Epithelial cell of esophagus (primary cell): ENCODE results near the gene NDNF.

Experiments
- DNase-seq: peaks from one replicate; pipeline ENCODE4 v3.0.0; 2010; ENCODE audit warnings: low read depth
- H3K4me3 ChIP-seq: 2 replicates; pipeline ENCODE4 v1.5.1; 2011; ENCODE audit warnings: mild to moderate bottlenecking, low read length, control low read depth
- TF ChIP-seq, protein P1 (sequence below): IDR thresholded peaks from 2 replicates; pipeline ENCODE4 v1.5.1; 2011; ENCODE audit warnings: low read depth, mild to moderate bottlenecking, low read length, control low read depth, inconsistent platforms; ENCODE audit not compliant: insufficient read depth; ENCODE audit errors: missing control alignments

The NDNF gene

DNA sequence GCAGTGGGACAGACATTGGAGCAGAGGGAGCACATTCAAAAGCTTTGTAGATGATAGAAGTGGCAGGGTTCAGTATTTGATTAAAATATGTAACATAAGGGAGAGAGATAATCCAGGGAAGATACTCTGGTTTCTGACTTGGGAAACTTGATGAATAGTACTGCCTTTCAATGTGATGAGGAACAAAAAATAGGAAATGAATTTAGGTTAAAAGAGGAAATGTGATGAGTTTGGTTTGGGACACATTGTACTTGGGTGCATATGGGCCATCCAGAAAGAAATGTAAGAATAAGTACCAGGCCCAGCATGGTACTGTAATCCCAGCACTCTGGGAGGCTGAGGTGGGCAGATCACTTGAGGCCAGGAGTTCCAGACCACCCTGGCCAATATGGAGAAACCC is 20.9 kb upstream of the NDNF start:
- H3K4me3 ChIP-seq = no peak overlapping the region
- no peak for DNase-seq
- TF ChIP-seq, protein P1, sequence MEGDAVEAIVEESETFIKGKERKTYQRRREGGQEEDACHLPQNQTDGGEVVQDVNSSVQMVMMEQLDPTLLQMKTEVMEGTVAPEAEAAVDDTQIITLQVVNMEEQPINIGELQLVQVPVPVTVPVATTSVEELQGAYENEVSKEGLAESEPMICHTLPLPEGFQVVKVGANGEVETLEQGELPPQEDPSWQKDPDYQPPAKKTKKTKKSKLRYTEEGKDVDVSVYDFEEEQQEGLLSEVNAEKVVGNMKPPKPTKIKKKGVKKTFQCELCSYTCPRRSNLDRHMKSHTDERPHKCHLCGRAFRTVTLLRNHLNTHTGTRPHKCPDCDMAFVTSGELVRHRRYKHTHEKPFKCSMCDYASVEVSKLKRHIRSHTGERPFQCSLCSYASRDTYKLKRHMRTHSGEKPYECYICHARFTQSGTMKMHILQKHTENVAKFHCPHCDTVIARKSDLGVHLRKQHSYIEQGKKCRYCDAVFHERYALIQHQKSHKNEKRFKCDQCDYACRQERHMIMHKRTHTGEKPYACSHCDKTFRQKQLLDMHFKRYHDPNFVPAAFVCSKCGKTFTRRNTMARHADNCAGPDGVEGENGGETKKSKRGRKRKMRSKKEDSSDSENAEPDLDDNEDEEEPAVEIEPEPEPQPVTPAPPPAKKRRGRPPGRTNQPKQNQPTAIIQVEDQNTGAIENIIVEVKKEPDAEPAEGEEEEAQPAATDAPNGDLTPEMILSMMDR = no peak

DNA sequence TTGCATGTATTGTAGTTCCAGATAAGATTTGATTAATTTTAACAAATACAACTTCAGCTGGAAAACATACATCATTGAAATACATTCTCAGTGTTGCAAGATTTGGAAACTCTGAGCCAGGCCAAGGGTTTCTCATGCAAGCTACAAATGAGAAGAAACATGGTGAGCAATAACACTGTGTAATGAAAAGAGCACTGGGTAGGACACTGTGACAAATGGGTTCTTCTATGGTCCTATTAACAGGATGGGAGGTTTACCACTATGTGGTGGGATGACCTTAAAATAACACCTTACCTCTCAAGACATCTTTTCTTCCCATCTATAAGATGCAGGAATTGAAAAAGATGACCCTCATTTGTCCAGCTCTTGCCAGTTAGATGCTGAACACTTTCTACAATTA is 19.6 kb upstream of the NDNF start:
- TF ChIP-seq, protein P1 = no peak
- H3K4me3 ChIP-seq = no peak overlapping the region
- DNase-seq = no peak

DNA sequence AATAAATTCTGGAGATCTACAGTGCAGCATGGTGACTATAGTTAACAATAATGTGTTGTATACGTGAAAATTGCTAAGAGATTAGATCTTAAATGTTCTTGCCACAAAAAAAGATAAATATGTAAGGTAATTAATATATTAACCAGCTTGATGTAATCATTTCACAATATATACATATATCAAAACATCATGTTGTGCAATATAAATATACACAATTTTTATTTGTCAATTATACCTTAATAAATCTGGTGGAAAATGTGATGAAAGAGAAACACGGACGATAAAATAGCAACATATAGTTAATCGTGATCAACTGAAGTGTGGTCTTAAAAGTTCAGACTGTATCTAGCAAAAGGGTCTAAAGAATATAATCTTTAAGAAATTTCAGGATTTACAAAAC is 16.5 kb upstream of the NDNF start:
- no peak overlapping the region for H3K4me3 ChIP-seq
- TF ChIP-seq, protein P1 = no peak
- DNase-seq = no peak

DNA sequence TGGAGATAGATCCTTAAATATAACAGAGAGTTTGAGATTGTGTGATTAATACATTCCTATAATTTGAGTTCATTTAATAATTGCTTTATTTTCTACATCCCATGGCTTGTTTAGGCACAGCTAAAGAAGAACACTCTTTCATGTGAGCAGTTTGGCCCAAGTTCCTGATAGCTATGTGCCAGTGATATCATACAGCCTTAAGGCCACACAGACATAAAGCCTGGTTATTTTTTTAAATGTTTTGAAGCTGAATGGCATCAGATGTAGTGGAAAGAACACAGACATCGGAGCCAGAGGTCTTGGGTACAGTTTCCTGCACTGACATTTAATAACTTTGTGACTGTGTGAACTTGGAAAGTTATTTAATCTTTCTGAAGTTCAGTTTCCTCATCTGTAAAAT is 7.0 kb upstream of the NDNF start:
- TF ChIP-seq, protein P1 = no peak

DNA sequence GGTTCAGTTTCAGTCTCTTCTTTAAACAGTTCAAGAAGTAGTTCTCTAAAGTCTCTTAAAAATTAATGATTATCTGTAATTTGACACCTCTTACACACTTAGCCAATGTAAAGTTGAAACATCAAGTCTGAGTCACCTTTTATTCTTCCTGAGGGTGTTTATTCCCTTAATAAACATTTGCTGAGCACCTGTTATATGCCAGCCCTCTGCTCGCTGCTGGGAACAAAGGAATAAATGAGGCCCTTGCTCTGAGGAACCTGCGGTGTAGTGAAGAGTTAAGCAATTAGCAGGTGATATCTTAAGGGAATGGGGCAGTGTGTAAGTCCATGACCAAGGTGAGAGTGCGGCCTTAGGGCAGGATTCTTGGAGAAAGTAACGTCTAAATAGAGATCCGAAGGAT is 5.2 kb upstream of the NDNF start:
- DNase-seq = peak; percentile 11
- no peak overlapping the region for H3K4me3 ChIP-seq
- TF ChIP-seq, protein P1 = no peak

More for the DNA sequence above, 7.0 kb upstream of the NDNF start:
- H3K4me3 ChIP-seq = no peak overlapping the region
- DNase-seq = no peak

DNA sequence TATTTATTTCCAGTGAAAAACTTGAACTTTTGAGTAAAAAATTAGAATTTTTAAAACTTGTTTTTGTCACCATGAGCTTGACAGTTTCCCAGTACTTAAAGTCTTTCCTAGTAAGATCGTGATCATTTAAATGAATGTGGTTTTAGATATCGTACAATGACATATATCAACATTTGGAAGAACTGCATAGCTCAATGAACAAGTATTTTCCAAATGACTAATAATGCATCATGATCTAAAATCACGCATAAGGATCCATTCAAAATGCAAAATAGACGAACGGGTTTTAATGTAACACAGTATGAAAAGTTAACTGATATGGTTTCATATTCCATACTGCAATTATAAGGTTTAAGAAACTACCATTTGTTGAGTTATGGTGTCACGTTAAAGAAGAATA is 4.1 kb upstream of the NDNF start:
- no peak for DNase-seq
- no peak overlapping the region for H3K4me3 ChIP-seq
- TF ChIP-seq, protein P1 = no peak

DNA sequence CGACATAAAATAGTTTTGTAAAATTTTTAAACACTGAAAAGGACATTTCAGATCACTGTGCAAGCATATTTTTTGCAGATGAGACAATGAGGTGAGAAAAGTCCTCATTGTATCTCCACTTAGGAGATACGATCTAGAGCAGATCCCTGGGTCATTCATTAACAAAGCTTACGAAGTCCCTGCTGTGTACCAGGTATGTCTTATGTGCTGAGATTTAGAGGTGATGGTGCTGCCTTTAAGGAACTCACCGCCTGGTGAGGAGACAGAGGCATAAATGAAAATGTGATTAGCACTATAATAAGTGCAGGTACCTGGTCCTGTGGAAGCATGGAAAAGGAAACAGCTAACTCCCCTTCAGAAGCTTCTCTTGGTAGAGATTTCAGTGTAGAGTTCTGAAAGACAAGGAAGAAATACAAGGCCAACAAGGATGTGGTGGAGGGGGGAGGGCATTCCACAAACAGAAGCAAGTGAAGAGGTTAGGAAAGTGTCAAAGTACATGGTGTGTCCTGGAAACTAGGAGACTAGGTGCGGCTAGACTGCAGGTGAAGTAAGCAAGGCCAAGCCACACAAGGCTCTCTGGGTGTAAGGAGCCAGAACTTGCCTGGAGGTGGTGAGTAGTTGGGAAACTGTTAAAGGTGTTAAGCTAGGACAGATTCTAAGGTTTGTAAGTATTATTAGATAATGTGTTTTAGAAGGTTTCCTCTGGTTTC is 1.5 kb upstream of the NDNF start:
- H3K4me3 ChIP-seq = no peak overlapping the region
- DNase-seq = no peak
- TF ChIP-seq, protein P1 = no peak
